A549 (cell line): ENCODE data around the gene LCE1F. TPM values are rescaled to one million over a fixed set of nuclear protein-coding genes. Genes with fewer than 3 reads are reported as not detected.

Experiments
- ATAC-seq, 2 experiments: fragments of 200-7000 bp in 1 of 2; fragments of >200 bp in 1 of 2; cut with Nextera tagmentation in 1 of 2; cut with Tn5 transposase in 1 of 2; 3 replicates each; pipeline versions ENCODE4 v1.8.0 to v1.9.1; 2018 to 2020; ENCODE audit warnings: mild to moderate bottlenecking in 1 of 2, moderate library complexity in 1 of 2
- CTCF ChIA-PET: fragments of 300-600 bp; sonication (Branson Sonifier 250); formaldehyde crosslinking; extraction: SDS; loops from one replicate; lab custom pipeline; 2021; ENCODE audit warnings: antibody characterized with exemption, inconsistent platforms; lab: Yijun Ruan, JAX
- POLR2A ChIA-PET: fragments of 350-600 bp; formaldehyde crosslinking; extraction: SDS; loops from one replicate; lab custom pipeline; 2021; ENCODE audit warnings: antibody characterized with exemption, inconsistent platforms; lab: Yijun Ruan, JAX
- DNase-seq, 2 experiments: peaks; one replicate each; pipeline versions ENCODE4 v3.0.0 to v3.0.0-alpha.2; 2011 to 2016; ENCODE audit warnings: low read depth in 1 of 2, low spot score in 1 of 2
- FAIRE-seq: peaks from 2 replicates; lab custom pipeline; 2011; peaks lifted over from hg19 to GRCh38; lab: Jason Lieb, UNC
- H3K27ac ChIP-seq, 2 experiments: fragments of >200 bp; sonication (Bioruptor Twin); formaldehyde crosslinking; 3 replicates each; pipeline ENCODE4 v1.5.1; 2016 to 2017
- H3K4me1 ChIP-seq: fragments of >200 bp; sonication (Bioruptor Twin); formaldehyde crosslinking; 3 replicates; pipeline ENCODE4 v1.6.1; 2016
- H3K4me2 ChIP-seq: fragments of >200 bp; sonication (Bioruptor Twin); formaldehyde crosslinking; 3 replicates; pipeline ENCODE4 v1.6.1; 2016
- H3K4me3 ChIP-seq: fragments of >200 bp; sonication (Bioruptor Twin); formaldehyde crosslinking; 3 replicates; pipeline ENCODE4 v1.5.1; 2016
- H3K9me3 ChIP-seq: fragments of >200 bp; sonication (Bioruptor Twin); formaldehyde crosslinking; 3 replicates; pipeline ENCODE4 v1.6.1; 2016
- CBX2 ChIP-seq: fragments of 200-600 bp; sonication (generic); IDR thresholded peaks from 2 replicates; pipeline ENCODE4 v1.6.1; 2016; ENCODE audit warnings: low read depth, mild to moderate bottlenecking, borderline replicate concordance
- EHF ChIP-seq: fragments of 250-450 bp; sonication (Bioruptor Pico); IDR thresholded peaks from 2 replicates; pipeline ENCODE4 v1.5.0; 2020; ENCODE audit warnings: mild to moderate bottlenecking
- EHMT2 ChIP-seq: fragments of 200-600 bp; sonication (generic); IDR thresholded peaks from 2 replicates; pipeline ENCODE4 v1.6.1; 2016; ENCODE audit warnings: antibody characterized with exemption, low read depth, mild to moderate bottlenecking, moderate library complexity
- FOSB ChIP-seq: fragments of 250-450 bp; sonication (Bioruptor Pico); IDR thresholded peaks from 2 replicates; pipeline ENCODE4 v1.5.0; 2020; ENCODE audit warnings: mild to moderate bottlenecking, moderate library complexity
- HEYL ChIP-seq: fragments of 250-450 bp; sonication (Bioruptor Pico); IDR thresholded peaks from 2 replicates; pipeline ENCODE4 v1.8.0; 2021; ENCODE audit warnings: mild to moderate bottlenecking, moderate library complexity
- HOXB13 ChIP-seq: fragments of 250-450 bp; sonication (Bioruptor Pico); IDR thresholded peaks from 2 replicates; pipeline ENCODE4 v1.5.0; 2020; ENCODE audit warnings: low read depth, mild to moderate bottlenecking, moderate library complexity
- JUNB ChIP-seq: fragments of >200 bp; sonication (Bioruptor Twin); formaldehyde crosslinking; IDR thresholded peaks from 2 replicates; pipeline ENCODE4 v1.6.1; 2016
- KDM5A ChIP-seq: fragments of 200-600 bp; sonication (generic); IDR thresholded peaks from 2 replicates; pipeline ENCODE4 v1.6.1; 2016; ENCODE audit warnings: antibody characterized with exemption, mild to moderate bottlenecking
- MAFK ChIP-seq: fragments of 450-650 bp; IDR thresholded peaks from 2 replicates; pipeline ENCODE4 v1.6.1; 2014; ENCODE audit not compliant: partially characterized antibody
- MAZ ChIP-seq: fragments of 150-350 bp; IDR thresholded peaks from 2 replicates; pipeline ENCODE4 v1.6.1; 2014; ENCODE audit warnings: antibody characterized with exemption, low read depth, low read length, borderline replicate concordance
- NFE2L2 ChIP-seq: fragments of 150-350 bp; conservative IDR thresholded peaks from 2 replicates; pipeline ENCODE4 v1.6.1; 2014; ENCODE audit warnings: low read length
- POLR2A ChIP-seq: IDR thresholded peaks from 2 replicates; pipeline ENCODE4 v1.6.1; 2012; ENCODE audit warnings: mild to moderate bottlenecking, low read length
- POLR2AphosphoS2 ChIP-seq: conservative IDR thresholded peaks from 2 replicates; pipeline ENCODE4 v1.6.1; 2012; ENCODE audit warnings: low read length, improper control_type of control experiment, inconsistent platforms
- RAD21 ChIP-seq, 2 experiments: fragments of >200 bp in 1 of 2; sonication (Bioruptor Twin) in 1 of 2; formaldehyde crosslinking in 1 of 2; IDR thresholded peaks in 1 of 2; conservative IDR thresholded peaks in 1 of 2; 2 replicates in 1 of 2; 3 replicates in 1 of 2; pipeline ENCODE4 v1.6.1; 2012 to 2018; ENCODE audit warnings: inconsistent platforms in 1 of 2
- REST ChIP-seq: fragments of 200-600 bp; sonication (generic); IDR thresholded peaks from 2 replicates; pipeline ENCODE4 v1.6.1; 2016; ENCODE audit warnings: antibody characterized with exemption, mild to moderate bottlenecking, moderate library complexity
- SMC3 ChIP-seq: fragments of >200 bp; sonication (Bioruptor Twin); formaldehyde crosslinking; IDR thresholded peaks from 3 replicates; pipeline ENCODE4 v1.6.1; 2018; ENCODE audit warnings: inconsistent platforms
- USF2 ChIP-seq: fragments of 450-650 bp; IDR thresholded peaks from 2 replicates; pipeline ENCODE4 v1.6.1; 2014; ENCODE audit warnings: antibody characterized with exemption
- ZNF302 ChIP-seq: fragments of 250-450 bp; sonication (Bioruptor Pico); IDR thresholded peaks from 2 replicates; pipeline ENCODE4 v1.9.0; 2021; ENCODE audit warnings: inconsistent platforms, mild to moderate bottlenecking, moderate library complexity
- WGBS: methylation state at CpG from one replicate; pipeline ENCODE4 v1.1.6; 2017; ENCODE audit errors: missing lambda C conversion rate; 5-methylcytosine and 5-hydroxymethylcytosine counted together
- polyA plus RNA-seq, 4 experiments: library from polyadenylated mRNA; depleted of rRNA in 3 of 4; stranded (reverse); fragments of >200 nt; fragmentation: RNase III in 1 of 4; extraction: RNeasy Plus Mini Kit Qiagen cat#74134 plus additional on column Dnase treatment in 1 of 4; gene quantifications; 2 replicates in 3 of 4; 3 replicates in 1 of 4; pipeline ENCODE4 v1.2.3, GENCODE V29; 2011 to 2017
- TF ChIP-seq, protein P1 (sequence below): IDR thresholded peaks from 2 replicates; pipeline ENCODE4 v1.6.1; 2012
- TF ChIP-seq, protein P2 (sequence below): fragments of >200 bp; sonication (Bioruptor Twin); formaldehyde crosslinking; IDR thresholded peaks from 3 replicates; pipeline ENCODE4 v1.5.1; 2016

LCE1F gene
- polyA plus RNA-seq, 2 of the 4 experiments (the other 2 are of a cell fraction), result not detected

DNA sequence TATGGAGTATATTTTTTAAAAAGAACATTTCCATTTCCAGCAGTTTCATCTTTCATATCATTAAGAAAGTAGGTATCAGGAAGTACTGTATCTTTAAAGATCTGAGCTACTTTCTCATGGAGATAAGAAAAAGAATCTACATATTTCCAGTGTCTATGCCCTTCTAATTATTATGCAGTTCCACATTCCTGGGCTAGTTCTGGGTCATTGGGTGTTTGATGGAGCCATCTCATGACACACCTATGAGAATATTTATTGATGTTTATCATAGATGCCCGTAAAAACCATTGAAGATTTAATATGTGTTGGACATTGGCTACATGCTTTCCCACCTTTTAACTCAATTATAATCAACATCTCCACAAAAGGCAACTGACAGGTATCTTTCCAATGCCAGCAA is 46.0 kb upstream of the LCE1F start:
- Histone ChIP-seq H3K4me2 (no peak overlapping the region), H3K9me3 (no peaks in the 10 kb centered on the region), H3K27ac (no peak overlapping the region), H3K4me3 (no peak overlapping the region), H3K4me1 (no peaks in the 10 kb centered on the region)
- POLR2A ChIA-PET, result no interaction called here
- FAIRE-seq, result no peak
- DNase-seq, result no peak
- no peak for ATAC-seq
- CTCF ChIA-PET, result no interaction called here
- no peak for TF ChIP-seq RAD21 (conservative IDR thresholded peaks at IDR 0.05 in 1 of 2, IDR thresholded peaks at IDR 0.05 in 1 of 2)
- WGBS, result 15% methylated on average over 1 of the region's 1 CpG

DNA sequence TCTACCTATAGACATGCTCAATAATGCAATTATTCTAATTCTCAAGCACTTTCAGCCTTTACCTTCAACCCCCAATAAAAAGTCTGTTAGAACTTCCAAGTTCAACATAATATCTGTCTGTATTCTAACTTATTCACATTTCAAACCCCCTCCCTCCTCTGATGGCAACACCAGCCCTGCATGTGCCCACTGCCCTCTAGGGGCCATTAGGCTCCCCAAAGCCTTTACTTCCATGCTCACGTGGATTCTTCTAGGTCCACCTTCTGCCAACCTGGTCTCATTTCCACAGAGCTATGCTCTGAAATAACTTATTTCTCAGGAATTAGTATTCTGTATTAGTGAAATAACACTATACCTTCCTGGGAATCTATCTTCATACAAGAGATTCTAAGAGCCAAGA is 39.3 kb upstream of the LCE1F start:
- Histone ChIP-seq H3K9me3 (no peaks in the 10 kb centered on the region), H3K27ac (no peak overlapping the region), H3K4me1 (no peaks in the 10 kb centered on the region), H3K4me2 (no peak overlapping the region), H3K4me3 (no peak overlapping the region)
- 5% methylated on average over 1 of the region's 1 CpG for WGBS
- no peak for FAIRE-seq
- no peak for TF ChIP-seq MAZ
- TF ChIP-seq CBX2, result no peak
- no peak for TF ChIP-seq USF2
- no peak for TF ChIP-seq JUNB
- no peak for TF ChIP-seq HEYL
- no peak for TF ChIP-seq POLR2AphosphoS2
- TF ChIP-seq EHF (CRISPR knock-in tag), result no peak
- TF ChIP-seq KDM5A, result no peak
- TF ChIP-seq EHMT2, result no peak
- TF ChIP-seq, protein P1, sequence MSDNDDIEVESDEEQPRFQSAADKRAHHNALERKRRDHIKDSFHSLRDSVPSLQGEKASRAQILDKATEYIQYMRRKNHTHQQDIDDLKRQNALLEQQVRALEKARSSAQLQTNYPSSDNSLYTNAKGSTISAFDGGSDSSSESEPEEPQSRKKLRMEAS, result no peak
- no peak for TF ChIP-seq FOSB (CRISPR knock-in tag)
- TF ChIP-seq, protein P2, sequence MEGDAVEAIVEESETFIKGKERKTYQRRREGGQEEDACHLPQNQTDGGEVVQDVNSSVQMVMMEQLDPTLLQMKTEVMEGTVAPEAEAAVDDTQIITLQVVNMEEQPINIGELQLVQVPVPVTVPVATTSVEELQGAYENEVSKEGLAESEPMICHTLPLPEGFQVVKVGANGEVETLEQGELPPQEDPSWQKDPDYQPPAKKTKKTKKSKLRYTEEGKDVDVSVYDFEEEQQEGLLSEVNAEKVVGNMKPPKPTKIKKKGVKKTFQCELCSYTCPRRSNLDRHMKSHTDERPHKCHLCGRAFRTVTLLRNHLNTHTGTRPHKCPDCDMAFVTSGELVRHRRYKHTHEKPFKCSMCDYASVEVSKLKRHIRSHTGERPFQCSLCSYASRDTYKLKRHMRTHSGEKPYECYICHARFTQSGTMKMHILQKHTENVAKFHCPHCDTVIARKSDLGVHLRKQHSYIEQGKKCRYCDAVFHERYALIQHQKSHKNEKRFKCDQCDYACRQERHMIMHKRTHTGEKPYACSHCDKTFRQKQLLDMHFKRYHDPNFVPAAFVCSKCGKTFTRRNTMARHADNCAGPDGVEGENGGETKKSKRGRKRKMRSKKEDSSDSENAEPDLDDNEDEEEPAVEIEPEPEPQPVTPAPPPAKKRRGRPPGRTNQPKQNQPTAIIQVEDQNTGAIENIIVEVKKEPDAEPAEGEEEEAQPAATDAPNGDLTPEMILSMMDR, result peak; percentile 31; the same call in 2 of the 3 replicates
- no peak for TF ChIP-seq POLR2A
- TF ChIP-seq NFE2L2, result no peak
- TF ChIP-seq SMC3, result 0 out of 3 replicates have a peak, but pooled peaks have one; percentile 13
- TF ChIP-seq ZNF302 (CRISPR knock-in tag), result no peak
- no peak for TF ChIP-seq MAFK
- no peak for TF ChIP-seq HOXB13
- TF ChIP-seq RAD21 (conservative IDR thresholded peaks at IDR 0.05 in 1 of 2, IDR thresholded peaks at IDR 0.05 in 1 of 2), result peak; percentile 33 to 52; a peak in 3 of 5 replicates
- no peak for TF ChIP-seq REST
- peak in 1 of 2 experiments; percentile 30 for DNase-seq
- CTCF ChIA-PET, result interaction anchor here (0.6 to 1.6 kb wide), 3 partner anchors 40 to 1031 kb away, joined by 3 read pairs; no protein-coding TSS in a partner anchor
- POLR2A ChIA-PET, result no interaction called here
- ATAC-seq, result peak; percentile 54 to 77; a peak in 4 of 6 replicates
